Measurements from ENCODE around the gene PDE7B. TPM values are rescaled to one million over a fixed set of nuclear protein-coding genes. Genes with fewer than 3 reads are reported as not detected.

The PDE7B gene
- total RNA-seq, 1 donor from 2014 or later = 5.1 TPM

DNA sequence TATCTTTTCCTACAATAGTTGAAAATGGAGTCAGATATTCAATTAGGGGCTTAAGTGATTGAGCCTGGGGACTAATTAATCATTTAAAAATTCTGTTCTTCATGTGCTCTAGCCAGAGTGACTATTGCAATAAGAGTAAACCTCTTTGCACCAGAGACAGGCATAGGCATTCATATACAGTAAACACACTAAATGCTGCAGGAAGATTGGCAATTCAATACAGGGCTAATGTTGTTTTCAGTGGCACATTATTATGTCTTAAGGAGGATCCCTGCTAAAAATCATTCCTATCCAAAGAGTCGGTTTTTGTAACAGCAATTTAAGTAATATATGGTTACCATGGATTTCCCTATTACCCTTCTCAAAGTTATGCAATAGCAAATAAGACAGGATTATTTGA lies 1.2 kb downstream of the PDE7B start:
- peak overlapping the region; percentile 68 for H3K4me3 Mint-ChIP-seq
- no peaks in the 10 kb centered on the region for H3K9me3 Mint-ChIP-seq
- no peaks in the 10 kb centered on the region for H3K27me3 Mint-ChIP-seq
- no peak overlapping the region for H3K27ac Mint-ChIP-seq
- no peaks in the 10 kb centered on the region for H3K36me3 Mint-ChIP-seq
- TF ChIP-seq CTCF (conservative IDR thresholded peaks at IDR 0.05) = no peak
- no peak for DNase-seq (ENCODE audit: extremely low spot score, unreplicated experiment)
- peaks cover 22% of the 10 kb centered on the region for H3K4me1 Mint-ChIP-seq (ENCODE audit: unreplicated experiment)

- Mint-ChIP-seq H3K27ac (no peak overlapping the region), H3K4me1 (ENCODE audit: unreplicated experiment) (peaks cover 22% of the 10 kb centered on the region), H3K4me3 (peak overlapping the region; percentile 62)
Observed at GRCh38 chr6:135853227-135853626, 1.7 kb downstream of the PDE7B start.

GRCh38 chr6:135853986-135854385 lies 2.5 kb downstream of the PDE7B start:
- TF ChIP-seq CTCF (conservative IDR thresholded peaks at IDR 0.05) = no peak
- H3K9me3 Mint-ChIP-seq = no peaks in the 10 kb centered on the region
- no peak for DNase-seq (ENCODE audit: extremely low spot score, unreplicated experiment)
- no peaks in the 10 kb centered on the region for H3K36me3 Mint-ChIP-seq
- no peak overlapping the region for H3K27ac Mint-ChIP-seq
- H3K4me1 Mint-ChIP-seq (ENCODE audit: unreplicated experiment) = peaks cover 22% of the 10 kb centered on the region
- peak overlapping the region; percentile 17 for H3K4me3 Mint-ChIP-seq
- no peaks in the 10 kb centered on the region for H3K27me3 Mint-ChIP-seq

More at GRCh38 chr6:135853227-135853626, 1.7 kb downstream of the PDE7B start:
- DNase-seq (ENCODE audit: extremely low spot score, unreplicated experiment) = no peak
- Mint-ChIP-seq H3K27me3 (no peaks in the 10 kb centered on the region), H3K36me3 (no peaks in the 10 kb centered on the region), H3K9me3 (no peaks in the 10 kb centered on the region)
- no peak for TF ChIP-seq CTCF (conservative IDR thresholded peaks at IDR 0.05)

- no peaks in the 10 kb centered on the region for H3K9me3 Mint-ChIP-seq
- no peaks in the 10 kb centered on the region for H3K36me3 Mint-ChIP-seq
- H3K27ac Mint-ChIP-seq = no peak overlapping the region
- H3K27me3 Mint-ChIP-seq = no peaks in the 10 kb centered on the region
- no peak overlapping the region for H3K4me3 Mint-ChIP-seq
- peaks cover 22% of the 10 kb centered on the region for H3K4me1 Mint-ChIP-seq (ENCODE audit: unreplicated experiment)
- no peak for TF ChIP-seq CTCF (conservative IDR thresholded peaks at IDR 0.05)
- DNase-seq (ENCODE audit: extremely low spot score, unreplicated experiment) = no peak
Observed at GRCh38 chr6:135854799-135855198, 3.3 kb downstream of the PDE7B start.

- H3K27ac Mint-ChIP-seq = no peak overlapping the region
- H3K4me1 Mint-ChIP-seq (ENCODE audit: unreplicated experiment) = peaks cover 4% of the 10 kb centered on the region
- no peak overlapping the region for H3K4me3 Mint-ChIP-seq
- no peaks in the 10 kb centered on the region for H3K27me3 Mint-ChIP-seq
- no peak for DNase-seq (ENCODE audit: extremely low spot score, unreplicated experiment)
- H3K9me3 Mint-ChIP-seq = no peaks in the 10 kb centered on the region
- H3K36me3 Mint-ChIP-seq = no peaks in the 10 kb centered on the region
- TF ChIP-seq CTCF (conservative IDR thresholded peaks at IDR 0.05) = no peak
Observed at GRCh38 chr6:135858931-135859330, 7.4 kb downstream of the PDE7B start.

- H3K36me3 Mint-ChIP-seq = no peaks in the 10 kb centered on the region
Observed at GRCh38 chr6:135860361-135860760, 8.9 kb downstream of the PDE7B start.

More at GRCh38 chr6:135860361-135860760, 8.9 kb downstream of the PDE7B start:
- H3K4me3 Mint-ChIP-seq = no peak overlapping the region
- no peak overlapping the region for H3K27ac Mint-ChIP-seq
- H3K9me3 Mint-ChIP-seq = no peaks in the 10 kb centered on the region
- H3K4me1 Mint-ChIP-seq (ENCODE audit: unreplicated experiment) = peaks cover 4% of the 10 kb centered on the region
- TF ChIP-seq CTCF (conservative IDR thresholded peaks at IDR 0.05) = no peak
- no peak for DNase-seq (ENCODE audit: extremely low spot score, unreplicated experiment)
- no peaks in the 10 kb centered on the region for H3K27me3 Mint-ChIP-seq
